Activated CD4-positive, alpha-beta T cell treated with anti-CD3 and anti-CD28 coated beads, Interleukin-2, Interleukin-6, amounts not matched to agents 100 ng/mL and 50 ng/mL, durations not matched to agents 16 hours and 8 hours (primary cell): Measurements from ENCODE around the gene CTH.
"Not testable (repeated sequence)": the region's sequence is repeated elsewhere in the genome, so short reads cannot be mapped to it uniquely, and the experiment has no call there.

ENCODE experiments used
- DNase-seq: peaks from one replicate; pipeline ENCODE4 v3.0.0-alpha.2; 2020

Gene CTH

DNA sequence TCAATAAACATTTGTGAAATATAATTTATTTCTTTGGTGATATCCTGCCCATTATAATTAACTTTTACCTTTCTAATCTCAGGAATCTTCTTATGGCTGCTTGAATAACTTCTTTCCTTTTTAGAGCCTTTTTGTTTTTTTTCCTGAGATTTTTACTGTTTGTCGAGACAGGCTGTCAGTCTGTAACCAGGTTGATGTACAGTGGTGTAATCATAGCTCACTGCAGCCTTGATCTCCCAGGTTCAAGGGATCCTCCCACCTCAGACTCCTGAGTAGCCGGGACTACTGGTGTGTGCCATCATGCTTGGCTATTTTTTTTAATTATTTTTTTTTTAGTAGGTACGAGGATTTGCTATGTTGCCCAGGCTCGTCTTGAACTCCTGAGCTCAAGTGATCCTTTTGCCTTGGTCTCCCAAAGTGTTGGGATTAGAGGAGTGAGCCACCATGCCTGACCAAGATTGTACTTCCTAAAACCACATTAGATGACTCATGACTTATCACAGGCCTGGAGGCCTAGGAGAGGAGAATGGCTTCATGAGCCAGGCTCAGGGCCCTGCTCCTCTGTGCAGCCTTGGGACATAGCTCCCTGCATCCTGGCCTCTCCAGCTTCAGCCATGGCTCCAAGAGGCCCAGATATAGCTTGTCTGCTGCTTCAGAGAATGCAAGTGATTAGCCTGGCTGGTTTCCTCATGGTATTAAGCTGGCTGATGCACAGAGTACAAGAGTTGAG lies 48.6 kb downstream of the CTH start:
- no peak for DNase-seq

DNA sequence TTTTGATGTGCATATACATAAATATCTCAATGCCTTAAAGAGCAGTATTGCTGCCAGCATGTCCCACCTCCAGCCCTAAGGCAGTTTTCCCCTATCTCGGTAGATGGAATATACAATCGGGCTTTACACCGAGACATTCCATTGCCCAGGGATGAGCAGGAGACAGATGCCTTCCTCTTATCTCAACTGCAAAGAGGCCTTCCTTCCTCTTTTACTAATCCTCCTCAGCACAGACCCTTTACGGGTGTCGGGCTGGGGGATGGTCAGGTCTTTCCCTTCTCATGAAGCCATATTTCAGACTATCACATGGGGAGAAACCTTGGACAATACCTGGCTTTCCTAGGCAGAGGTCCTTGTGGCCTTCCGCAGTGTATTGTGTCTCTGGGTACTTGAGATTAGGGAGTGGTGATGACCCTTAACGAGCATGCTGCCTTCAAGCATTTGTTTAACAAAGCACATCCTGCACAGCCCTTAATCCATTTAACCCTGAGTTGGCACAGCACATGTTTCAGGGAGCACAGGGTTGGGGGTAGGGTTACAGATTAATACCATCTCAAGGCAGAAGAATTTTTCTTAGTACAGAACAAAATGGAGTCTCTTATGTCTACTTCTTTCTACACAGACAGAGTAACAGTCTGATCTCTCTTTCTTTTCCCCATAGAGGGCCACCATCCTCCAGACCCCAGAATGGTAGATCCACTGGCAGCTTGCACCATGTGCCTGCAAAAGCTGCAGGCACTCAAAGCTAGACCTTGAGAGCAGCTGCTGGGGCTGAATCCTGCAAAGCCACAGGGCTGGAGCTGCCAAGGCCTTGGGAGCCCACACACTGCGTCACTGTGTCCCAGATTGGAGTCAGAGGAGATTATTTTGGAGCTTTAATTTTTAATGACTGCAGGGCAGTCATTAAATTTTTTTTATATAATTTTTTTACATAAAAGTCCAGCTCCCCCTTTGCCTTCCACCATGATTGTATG lies 50.0 kb downstream of the CTH start:
- not testable (repeated sequence) for DNase-seq

DNA sequence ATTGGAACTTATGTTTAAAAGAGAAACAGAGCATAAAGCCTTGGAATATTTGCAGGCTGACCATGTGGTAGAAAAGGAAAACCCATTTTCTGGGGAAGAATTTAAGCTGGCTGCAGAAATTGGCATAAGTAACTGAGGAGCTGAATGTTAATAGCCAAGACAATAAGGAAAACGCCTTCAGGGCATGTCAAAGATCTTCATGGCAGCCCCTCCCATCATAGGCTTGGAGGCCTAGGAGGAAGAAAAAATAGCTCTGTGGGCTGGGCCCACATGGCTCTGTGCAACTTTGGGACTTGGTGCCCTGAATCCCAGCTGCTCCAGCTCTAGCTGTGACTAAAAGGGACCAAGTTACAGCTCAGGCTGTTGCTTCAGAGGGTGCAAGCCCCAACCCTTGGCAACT lies 51.5 kb downstream of the CTH start:
- DNase-seq, result no peak

DNA sequence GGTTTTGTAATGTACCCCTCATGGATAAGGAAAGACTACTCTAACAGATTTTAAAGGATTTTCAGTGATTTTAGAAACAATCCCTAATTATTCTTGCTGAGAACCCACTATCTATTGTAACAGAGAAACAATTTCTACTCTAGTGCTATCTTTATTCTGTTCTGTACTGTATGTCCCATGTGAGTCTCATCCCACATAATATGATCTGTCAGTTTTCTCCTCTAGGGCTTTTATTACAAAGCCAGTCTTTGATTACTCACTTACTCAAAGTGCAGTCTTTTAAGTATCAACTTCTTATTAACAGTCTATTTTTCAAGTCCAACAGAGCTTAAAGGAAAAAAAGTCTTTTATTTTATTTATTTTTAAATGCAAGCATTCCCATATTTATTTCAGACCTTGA lies 54.8 kb downstream of the CTH start:
- no peak for DNase-seq

DNA sequence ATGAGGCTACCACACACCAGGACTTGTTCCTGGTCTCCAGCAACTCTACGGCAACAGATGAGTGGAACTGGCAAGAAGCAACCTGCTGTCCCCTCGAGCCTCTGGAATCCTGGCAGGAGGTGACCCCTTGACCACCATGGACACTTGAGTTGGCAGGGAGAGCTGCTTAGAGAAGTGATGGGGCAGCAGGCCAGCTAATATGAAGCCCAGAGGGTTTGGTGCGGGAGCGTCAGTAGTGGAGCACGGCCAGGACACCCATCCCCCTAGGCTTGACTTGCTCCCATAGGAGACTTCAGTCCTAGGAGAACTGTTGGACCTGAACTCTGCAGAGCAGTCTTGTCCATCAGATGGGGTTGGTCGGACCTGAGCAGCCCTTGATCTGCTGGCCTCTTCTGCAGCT lies 56.5 kb downstream of the CTH start:
- DNase-seq, result no peak

DNA sequence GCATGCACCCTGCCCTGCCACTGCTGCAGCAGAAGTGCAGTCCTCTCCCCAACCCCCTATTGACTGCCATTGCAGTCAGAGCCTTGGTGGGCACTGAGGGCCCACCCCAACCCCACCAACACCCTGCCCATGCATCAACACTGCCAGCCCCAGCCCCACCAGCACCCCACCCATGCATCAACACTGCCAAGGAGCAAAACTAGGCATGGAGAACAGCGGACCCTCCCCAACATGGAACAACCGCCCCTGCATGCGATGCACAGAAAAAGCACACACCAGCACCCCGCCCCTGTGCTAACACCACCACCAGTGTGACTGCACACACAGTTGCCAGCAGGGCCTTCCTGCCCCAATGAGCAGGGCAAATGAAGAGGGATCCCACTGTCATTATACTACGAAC lies 57.1 kb downstream of the CTH start:
- no peak for DNase-seq

DNA sequence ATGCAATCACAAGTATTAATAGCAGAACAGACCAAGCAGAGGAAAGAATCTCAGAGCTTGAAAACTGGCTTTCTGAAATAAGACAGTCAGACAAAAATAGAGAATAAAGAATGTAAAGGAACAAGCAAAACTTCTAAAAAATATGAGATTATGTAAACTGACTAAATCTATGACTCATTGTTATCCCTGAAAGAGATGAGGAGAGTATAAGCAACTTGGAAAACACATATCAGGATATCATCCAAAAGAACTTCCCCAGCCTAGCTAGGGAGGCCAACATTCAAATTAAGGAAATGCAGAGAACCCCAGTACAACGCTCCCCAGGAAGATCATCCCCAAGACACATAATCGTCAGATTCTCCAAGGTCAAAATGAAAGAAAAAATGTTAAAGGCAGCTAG lies 58.1 kb downstream of the CTH start:
- DNase-seq, result not testable (repeated sequence)

DNA sequence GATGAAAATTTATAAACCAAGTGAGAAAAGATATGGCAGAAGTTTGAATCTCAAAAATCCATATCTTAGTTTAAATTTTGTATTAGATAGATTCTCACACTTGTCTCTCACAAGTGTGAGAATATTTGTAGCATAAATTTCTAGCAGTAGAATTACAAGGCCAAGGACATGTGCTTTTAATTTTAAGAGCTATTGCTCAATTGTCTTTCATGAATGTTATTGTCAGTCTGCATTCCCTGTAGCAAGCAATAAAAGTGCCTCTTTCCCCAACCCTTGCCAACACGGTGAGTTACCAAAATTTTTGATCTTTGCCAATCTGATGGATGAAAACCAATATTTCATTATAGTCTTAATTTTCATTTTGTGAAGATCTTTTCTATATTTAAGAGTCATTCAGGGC lies 64.0 kb downstream of the CTH start:
- no peak for DNase-seq

DNA sequence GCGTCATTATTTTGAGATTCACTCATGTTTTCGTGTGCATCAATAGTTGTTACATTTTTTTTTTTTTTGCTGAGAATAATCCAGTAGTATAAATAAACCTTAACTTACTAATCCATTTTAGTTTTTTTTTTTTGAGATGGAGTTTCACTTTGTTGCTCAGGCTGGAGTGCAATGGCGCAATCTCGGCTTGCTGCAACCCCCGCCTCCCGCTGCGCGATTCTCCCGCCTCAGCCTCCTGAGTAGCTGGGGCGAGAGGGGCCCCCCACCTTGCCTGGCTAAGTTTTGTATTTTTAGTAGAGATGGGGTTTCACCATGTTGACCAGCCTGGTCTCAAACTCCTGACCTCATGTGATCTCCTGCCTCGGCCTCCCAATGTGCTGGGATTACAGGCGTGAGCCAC lies 66.0 kb downstream of the CTH start:
- no peak for DNase-seq

DNA sequence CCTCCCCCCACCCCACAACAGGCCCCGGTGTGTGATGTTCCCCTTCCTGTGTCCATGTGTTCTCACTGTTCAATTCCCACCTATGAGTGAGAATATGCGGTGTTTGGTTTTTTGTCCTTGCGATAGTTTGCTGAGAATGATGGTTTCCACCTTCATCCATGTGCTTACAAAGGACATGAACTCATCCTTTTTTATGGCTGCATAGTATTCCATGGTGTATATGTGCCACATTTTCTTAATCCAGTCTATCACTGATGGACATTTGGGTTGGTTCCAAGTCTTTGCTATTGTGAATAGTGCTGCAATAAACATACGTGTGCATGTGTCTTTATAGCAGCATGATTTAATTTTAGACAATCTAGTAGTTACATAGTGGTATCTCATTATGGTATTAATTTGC lies 66.8 kb downstream of the CTH start:
- not testable (repeated sequence) for DNase-seq

DNA sequence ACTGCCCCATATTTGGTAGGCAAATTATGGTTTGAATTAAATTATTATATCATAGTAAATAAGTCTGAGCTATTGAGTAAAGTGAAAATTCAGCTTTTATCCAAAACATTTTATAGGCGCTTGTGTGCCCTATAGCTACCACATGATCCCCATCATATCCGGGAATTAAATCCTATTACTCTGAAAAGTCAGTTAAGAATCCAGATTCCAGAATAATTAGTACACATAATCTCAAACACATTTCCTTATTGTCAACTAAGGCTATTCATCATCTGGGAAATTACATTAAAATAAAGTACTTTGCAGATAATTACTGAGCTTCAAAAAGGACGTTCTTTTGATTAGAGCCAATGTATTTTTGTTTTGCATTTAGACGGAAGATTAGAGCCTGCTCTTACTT lies 72.3 kb downstream of the CTH start:
- no peak for DNase-seq

DNA sequence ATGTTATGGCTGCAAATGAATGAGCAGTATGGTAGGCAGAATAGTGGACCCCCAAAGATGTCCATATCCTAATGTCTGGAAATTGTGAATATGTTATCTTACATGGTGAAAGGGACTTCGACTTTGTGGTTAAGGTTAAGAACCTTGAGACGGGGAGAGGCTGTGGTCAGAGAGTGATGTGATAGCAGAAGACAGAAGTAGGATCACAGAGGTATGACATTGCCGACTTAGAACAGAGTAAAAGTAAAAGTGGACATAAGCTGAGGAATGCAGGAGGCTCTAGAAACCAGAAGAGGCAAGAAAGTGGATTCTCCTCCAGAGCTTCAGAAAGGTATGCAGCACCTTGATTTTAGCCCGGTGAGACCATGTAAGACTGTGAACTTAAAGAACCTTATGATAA lies 74.6 kb downstream of the CTH start:
- DNase-seq, result no peak

DNA sequence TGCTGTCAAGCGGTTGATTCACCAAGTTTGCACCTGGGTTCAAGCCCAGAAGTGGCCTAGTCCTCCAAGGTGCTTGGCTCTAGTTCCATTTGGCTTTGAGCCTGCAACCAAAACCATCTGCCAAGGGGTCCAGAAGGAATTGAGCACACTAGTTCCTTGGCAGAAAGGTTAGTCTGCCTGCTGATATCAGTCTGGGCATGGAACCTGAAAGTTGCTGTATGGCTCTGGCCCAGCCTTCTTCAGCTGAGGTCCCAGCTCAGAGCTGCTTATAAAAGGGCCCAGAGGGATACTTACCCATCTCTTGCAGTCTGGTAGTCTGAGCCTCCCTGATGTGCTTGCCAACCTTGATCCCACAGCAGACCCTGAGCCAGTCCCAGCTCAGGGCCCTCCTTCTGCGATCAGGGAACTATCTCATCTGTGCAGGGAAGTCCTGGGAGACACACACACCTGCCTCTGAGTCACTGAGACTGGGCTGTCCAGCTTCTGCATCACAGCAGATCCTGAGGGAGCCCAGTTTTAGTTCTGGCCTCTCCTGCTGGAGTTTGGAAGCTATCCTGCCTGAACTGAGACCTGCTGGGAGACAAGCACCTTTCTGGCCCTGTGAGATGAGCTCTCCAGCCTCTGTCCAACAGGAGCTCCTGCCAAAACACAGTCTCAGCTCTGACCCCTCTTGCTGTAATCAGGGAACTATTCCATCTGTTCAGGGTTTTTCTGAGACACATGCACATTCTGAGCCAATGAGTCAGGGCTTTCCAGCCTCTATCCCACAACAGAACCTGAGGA lies 75.8 kb downstream of the CTH start:
- DNase-seq, result no peak

DNA sequence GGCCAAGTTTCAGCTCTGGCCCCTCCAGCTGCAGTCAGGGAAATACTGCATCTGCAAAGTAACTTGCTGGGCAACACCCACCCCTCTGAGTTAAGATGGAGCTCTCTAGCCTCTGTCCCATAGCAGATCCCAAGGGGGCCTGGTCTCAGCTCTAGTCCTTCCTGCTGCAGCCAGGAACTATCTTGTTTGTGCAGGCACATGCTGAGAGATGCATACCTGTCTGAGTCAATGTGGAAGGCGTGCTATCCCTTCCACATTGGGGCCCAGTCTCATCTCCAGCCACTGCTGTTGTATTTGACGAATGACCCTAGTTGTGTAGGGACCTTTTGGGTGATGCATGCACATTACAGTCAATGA lies 76.4 kb downstream of the CTH start:
- DNase-seq, result no peak

DNA sequence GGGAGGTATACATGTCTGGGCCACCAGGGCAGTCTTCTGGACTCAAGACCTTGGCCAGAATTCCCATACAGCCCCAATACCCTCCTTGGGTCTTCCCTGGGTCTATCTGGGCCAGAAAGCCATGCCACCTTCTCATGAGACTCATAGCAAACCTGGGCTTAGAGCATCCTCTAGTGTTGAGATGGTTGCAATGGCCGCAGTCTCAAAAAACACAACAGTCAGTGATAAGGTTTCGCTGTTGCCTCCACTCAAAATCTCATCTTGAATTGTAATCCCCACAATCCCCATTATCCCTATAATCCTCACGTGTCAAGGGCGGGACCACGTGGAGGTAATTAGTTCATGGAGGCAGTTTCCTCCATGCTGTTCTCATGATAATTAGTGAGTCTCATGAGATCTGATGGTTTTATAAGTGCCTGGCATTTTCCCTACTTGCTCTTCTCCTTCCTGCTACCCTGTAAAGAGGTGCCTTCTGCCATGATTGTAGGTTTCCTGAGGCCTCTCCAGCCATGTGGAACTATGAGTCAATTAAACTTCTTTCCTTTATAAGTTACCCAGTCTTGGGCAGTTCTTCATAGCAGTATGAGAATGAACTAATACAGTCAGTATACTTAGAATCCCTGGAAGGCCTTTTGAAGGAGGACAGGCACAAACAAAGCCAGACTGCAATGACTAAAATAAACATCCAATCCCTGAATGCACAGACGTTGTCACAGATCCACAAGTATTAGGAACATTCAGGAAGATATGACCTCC lies 77.0 kb downstream of the CTH start:
- DNase-seq, result peak; percentile 26
